Measurements from ENCODE around the gene MROH7. TPM values are rescaled to one million over a fixed set of nuclear protein-coding genes. Genes with fewer than 3 reads are reported as not detected.

Gene MROH7
- total RNA-seq, 1 experiment from 2014 or later: 0.13 TPM

GRCh38 chr1:54751426-54751825 lies 109.8 kb downstream of the MROH7 start:
- Mint-ChIP-seq H3K4me3 (no peak overlapping the region), H3K9me3 (no peaks in the 10 kb centered on the region), H3K4me1 (peaks cover 18% of the 10 kb centered on the region), H3K27ac (no peak overlapping the region), H3K36me3 (0 out of 2 replicates have a peak, but pooled peaks cover 3% of the 10 kb centered on the region), H3K27me3 (ENCODE audit: low read depth) (no peaks in the 10 kb centered on the region; the same call in 1 of the 2 replicates)
- ChIA-PET POLR2A (no interaction called here), CTCF (interaction anchor here (0.9 to 3.5 kb wide), 6 partner anchors 17 to 670 kb away, joined by 3 to 19 read pairs (median 4); partner anchors contain the start of gene TTC22)
- TF ChIP-seq IRF2 (CRISPR knock-in tag; IDR thresholded peaks at IDR 0.05; ENCODE audit: borderline replicate concordance, low read depth) (no peak), ZNF532 (CRISPR knock-in tag; IDR thresholded peaks at IDR 0.05; ENCODE audit: borderline replicate concordance) (no peak), TP53 (CRISPR knock-in tag; IDR thresholded peaks at IDR 0.05) (no peak), EMX1 (CRISPR knock-in tag; IDR thresholded peaks at IDR 0.05) (no peak), SMAD4 (CRISPR knock-in tag; IDR thresholded peaks at IDR 0.05) (no peak), ZBTB43 (CRISPR knock-in tag; IDR thresholded peaks at IDR 0.05) (no peak), TEAD4 (CRISPR knock-in tag; IDR thresholded peaks at IDR 0.05) (no peak), ETV6 (CRISPR knock-in tag; IDR thresholded peaks at IDR 0.05) (no peak), E2F5 (CRISPR knock-in tag; IDR thresholded peaks at IDR 0.05) (no peak), PRRX2 (CRISPR knock-in tag; IDR thresholded peaks at IDR 0.05) (no peak), MYBL2 (CRISPR knock-in tag; IDR thresholded peaks at IDR 0.05) (no peak), ZNF317 (CRISPR knock-in tag; IDR thresholded peaks at IDR 0.05; ENCODE audit: borderline replicate concordance, low read depth) (no peak), ZNF121 (CRISPR knock-in tag; IDR thresholded peaks at IDR 0.05) (no peak), SMAD3 (CRISPR knock-in tag; IDR thresholded peaks at IDR 0.05; ENCODE audit: borderline replicate concordance) (no peak), ZNF512 (CRISPR knock-in tag; IDR thresholded peaks at IDR 0.05; ENCODE audit: borderline replicate concordance) (no peak), TCF7 (CRISPR knock-in tag; IDR thresholded peaks at IDR 0.05; ENCODE audit: low read depth) (no peak)
- TF ChIP-seq, protein P1, sequence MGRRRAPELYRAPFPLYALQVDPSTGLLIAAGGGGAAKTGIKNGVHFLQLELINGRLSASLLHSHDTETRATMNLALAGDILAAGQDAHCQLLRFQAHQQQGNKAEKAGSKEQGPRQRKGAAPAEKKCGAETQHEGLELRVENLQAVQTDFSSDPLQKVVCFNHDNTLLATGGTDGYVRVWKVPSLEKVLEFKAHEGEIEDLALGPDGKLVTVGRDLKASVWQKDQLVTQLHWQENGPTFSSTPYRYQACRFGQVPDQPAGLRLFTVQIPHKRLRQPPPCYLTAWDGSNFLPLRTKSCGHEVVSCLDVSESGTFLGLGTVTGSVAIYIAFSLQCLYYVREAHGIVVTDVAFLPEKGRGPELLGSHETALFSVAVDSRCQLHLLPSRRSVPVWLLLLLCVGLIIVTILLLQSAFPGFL (CRISPR knock-in tag; IDR thresholded peaks at IDR 0.05; ENCODE audit: borderline replicate concordance): no peak
- TF ChIP-seq, protein P2, sequence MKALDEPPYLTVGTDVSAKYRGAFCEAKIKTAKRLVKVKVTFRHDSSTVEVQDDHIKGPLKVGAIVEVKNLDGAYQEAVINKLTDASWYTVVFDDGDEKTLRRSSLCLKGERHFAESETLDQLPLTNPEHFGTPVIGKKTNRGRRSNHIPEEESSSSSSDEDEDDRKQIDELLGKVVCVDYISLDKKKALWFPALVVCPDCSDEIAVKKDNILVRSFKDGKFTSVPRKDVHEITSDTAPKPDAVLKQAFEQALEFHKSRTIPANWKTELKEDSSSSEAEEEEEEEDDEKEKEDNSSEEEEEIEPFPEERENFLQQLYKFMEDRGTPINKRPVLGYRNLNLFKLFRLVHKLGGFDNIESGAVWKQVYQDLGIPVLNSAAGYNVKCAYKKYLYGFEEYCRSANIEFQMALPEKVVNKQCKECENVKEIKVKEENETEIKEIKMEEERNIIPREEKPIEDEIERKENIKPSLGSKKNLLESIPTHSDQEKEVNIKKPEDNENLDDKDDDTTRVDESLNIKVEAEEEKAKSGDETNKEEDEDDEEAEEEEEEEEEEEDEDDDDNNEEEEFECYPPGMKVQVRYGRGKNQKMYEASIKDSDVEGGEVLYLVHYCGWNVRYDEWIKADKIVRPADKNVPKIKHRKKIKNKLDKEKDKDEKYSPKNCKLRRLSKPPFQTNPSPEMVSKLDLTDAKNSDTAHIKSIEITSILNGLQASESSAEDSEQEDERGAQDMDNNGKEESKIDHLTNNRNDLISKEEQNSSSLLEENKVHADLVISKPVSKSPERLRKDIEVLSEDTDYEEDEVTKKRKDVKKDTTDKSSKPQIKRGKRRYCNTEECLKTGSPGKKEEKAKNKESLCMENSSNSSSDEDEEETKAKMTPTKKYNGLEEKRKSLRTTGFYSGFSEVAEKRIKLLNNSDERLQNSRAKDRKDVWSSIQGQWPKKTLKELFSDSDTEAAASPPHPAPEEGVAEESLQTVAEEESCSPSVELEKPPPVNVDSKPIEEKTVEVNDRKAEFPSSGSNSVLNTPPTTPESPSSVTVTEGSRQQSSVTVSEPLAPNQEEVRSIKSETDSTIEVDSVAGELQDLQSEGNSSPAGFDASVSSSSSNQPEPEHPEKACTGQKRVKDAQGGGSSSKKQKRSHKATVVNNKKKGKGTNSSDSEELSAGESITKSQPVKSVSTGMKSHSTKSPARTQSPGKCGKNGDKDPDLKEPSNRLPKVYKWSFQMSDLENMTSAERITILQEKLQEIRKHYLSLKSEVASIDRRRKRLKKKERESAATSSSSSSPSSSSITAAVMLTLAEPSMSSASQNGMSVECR (CRISPR knock-in tag; IDR thresholded peaks at IDR 0.05; ENCODE audit: borderline replicate concordance): no peak
- TF ChIP-seq, protein P3, sequence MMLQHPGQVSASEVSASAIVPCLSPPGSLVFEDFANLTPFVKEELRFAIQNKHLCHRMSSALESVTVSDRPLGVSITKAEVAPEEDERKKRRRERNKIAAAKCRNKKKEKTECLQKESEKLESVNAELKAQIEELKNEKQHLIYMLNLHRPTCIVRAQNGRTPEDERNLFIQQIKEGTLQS (CRISPR knock-in tag; conservative IDR thresholded peaks at IDR 0.05): no peak
- TF ChIP-seq, protein P4, sequence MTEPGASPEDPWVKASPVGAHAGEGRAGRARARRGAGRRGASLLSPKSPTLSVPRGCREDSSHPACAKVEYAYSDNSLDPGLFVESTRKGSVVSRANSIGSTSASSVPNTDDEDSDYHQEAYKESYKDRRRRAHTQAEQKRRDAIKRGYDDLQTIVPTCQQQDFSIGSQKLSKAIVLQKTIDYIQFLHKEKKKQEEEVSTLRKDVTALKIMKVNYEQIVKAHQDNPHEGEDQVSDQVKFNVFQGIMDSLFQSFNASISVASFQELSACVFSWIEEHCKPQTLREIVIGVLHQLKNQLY (CRISPR knock-in tag; IDR thresholded peaks at IDR 0.05): no peak
- DNase-seq (ENCODE audit: low spot score): no peak
- no peak for ATAC-seq

All from WTC11 (cell line).